LHCN-M2 (cell line): ENCODE results near the gene SHROOM2. TPM values are rescaled to one million over a fixed set of nuclear protein-coding genes. Genes with fewer than 3 reads are reported as not detected.
"Not testable (repeated sequence)": the region's sequence is repeated elsewhere in the genome, so short reads cannot be mapped to it uniquely, and the experiment has no call there.

ENCODE experiments used
- DNase-seq: peaks from one replicate; pipeline ENCODE4 v3.0.0-alpha.2; 2012; ENCODE audit warnings: low read depth
- total RNA-seq: library from RNA; depleted of rRNA; stranded (reverse); fragments of >200 nt; gene quantifications from 2 replicates; pipeline ENCODE4 v1.2.3, GENCODE V29; 2014

The SHROOM2 gene
- total RNA-seq, 1 experiment from 2014 or later, result 5.1 TPM

- DNase-seq, result no peak
Measured at GRCh38 chrX:9785254-9785943, 830 bp upstream of the SHROOM2 start.

GRCh38 chrX:9786798-9787635 is 788 bp downstream of the SHROOM2 start:
- DNase-seq, result no peak

- DNase-seq, result no peak
Measured at GRCh38 chrX:9788911-9789310, 2.7 kb downstream of the SHROOM2 start.

- no peak for DNase-seq
Measured at GRCh38 chrX:9789555-9789954, 3.3 kb downstream of the SHROOM2 start.

- no peak for DNase-seq
Measured at GRCh38 chrX:9790866-9791265, 4.6 kb downstream of the SHROOM2 start.

- no peak for DNase-seq
Measured at GRCh38 chrX:9794495-9794894, 8.3 kb downstream of the SHROOM2 start.

GRCh38 chrX:9797384-9798360 is 11.4 kb downstream of the SHROOM2 start:
- no peak for DNase-seq

- no peak for DNase-seq
Measured at GRCh38 chrX:9802737-9803136, 16.5 kb downstream of the SHROOM2 start.

- DNase-seq, result no peak
Measured at GRCh38 chrX:9804444-9804843, 18.2 kb downstream of the SHROOM2 start.

- no peak for DNase-seq
Measured at GRCh38 chrX:9805956-9806355, 19.7 kb downstream of the SHROOM2 start.

- DNase-seq, result no peak
Measured at GRCh38 chrX:9807355-9808182, 21.3 kb downstream of the SHROOM2 start.

- not testable (repeated sequence) for DNase-seq
Measured at GRCh38 chrX:9809876-9810275, 23.6 kb downstream of the SHROOM2 start.

GRCh38 chrX:9811086-9811485 is 24.9 kb downstream of the SHROOM2 start:
- DNase-seq, result not testable (repeated sequence)

- peak; percentile 12 for DNase-seq
Measured at GRCh38 chrX:9816084-9816700, 30.0 kb downstream of the SHROOM2 start.

GRCh38 chrX:9821572-9821971 is 35.3 kb downstream of the SHROOM2 start:
- no peak for DNase-seq

- DNase-seq, result no peak
Measured at GRCh38 chrX:9824554-9824953, 38.3 kb downstream of the SHROOM2 start.

GRCh38 chrX:9825129-9825790 is 39.0 kb downstream of the SHROOM2 start:
- no peak for DNase-seq

- no peak for DNase-seq
Measured at GRCh38 chrX:9825966-9826365, 39.7 kb downstream of the SHROOM2 start.

- peak; percentile 71 for DNase-seq
Measured at GRCh38 chrX:9829308-9830267, 43.4 kb downstream of the SHROOM2 start.
